Stimulated activated CD4-positive, alpha-beta T cell treated with anti-CD3 and anti-CD28 coated beads, Interleukin-1b, Interleukin-23, amount 100 ng/mL, for 24 hours (primary cell): ENCODE measurements around the gene ARID3A.

ENCODE experiments used
- DNase-seq, 4 experiments: peaks; one replicate each; pipeline ENCODE4 v3.0.0-alpha.2; 2020; ENCODE audit warnings: low read depth in 4 of 4, low spot score in 1 of 4

Gene ARID3A

GRCh38 chr19:911197-912033 lies 14.4 kb upstream of the ARID3A start:
- no peak for DNase-seq

- DNase-seq = no peak
These were observed 13.4 kb upstream of the ARID3A start for GRCh38 chr19:912181-913079.

- DNase-seq = peak; percentile 71 to 81 (median 75)
These were observed 12.6 kb upstream of the ARID3A start, which contains the start of gene R3HDM4 for GRCh38 chr19:913080-913748. R3HDM4 (minus strand) TSS chr19:913219; CDS start chr19:913157, 62 bp downstream.

GRCh38 chr19:916645-917322 lies 9.1 kb upstream of the ARID3A start:
- DNase-seq = no peak

GRCh38 chr19:917323-918151 lies 8.3 kb upstream of the ARID3A start, which contains the start of gene KISS1R:
KISS1R (plus strand) TSS chr19:917333; CDS start chr19:917503, 170 bp downstream.
- DNase-seq = no peak

- DNase-seq = no peak
These were observed 7.7 kb upstream of the ARID3A start for GRCh38 chr19:918152-918437.

GRCh38 chr19:918481-919198 lies 7.2 kb upstream of the ARID3A start:
- DNase-seq = no peak

- DNase-seq = no peak
These were observed 6.4 kb upstream of the ARID3A start for GRCh38 chr19:919199-920050.

GRCh38 chr19:920051-920864 lies 5.6 kb upstream of the ARID3A start:
- DNase-seq = no peak

GRCh38 chr19:924553-925086 lies 1.2 kb upstream of the ARID3A start:
- DNase-seq = no peak

GRCh38 chr19:925087-925525 lies 729 bp upstream of the ARID3A start:
- peak in 1 of 4 experiments; percentile 55 for DNase-seq

- DNase-seq = no peak
These were observed 421 bp downstream of the ARID3A start for GRCh38 chr19:926323-926588.

- peak in 1 of 4 experiments; percentile 50 for DNase-seq
These were observed 935 bp downstream of the ARID3A start for GRCh38 chr19:926589-927350.

GRCh38 chr19:927351-927779 lies 1.5 kb downstream of the ARID3A start:
- DNase-seq = no peak

GRCh38 chr19:927780-928401 lies 2.1 kb downstream of the ARID3A start:
- DNase-seq = no peak

GRCh38 chr19:928471-929202 lies 2.8 kb downstream of the ARID3A start:
- DNase-seq = no peak
